SIG-M5 treated with dmso at 0.1 percent for 504 hours (cell line): ENCODE measurements around the gene TUT4.
A peak's percentile ranks its signal among the peaks of the same experiment; 100 is the strongest.

Experiments
- DNase-seq: peaks from one replicate; lab custom pipeline; 2025; ENCODE audit not compliant: unreplicated experiment; lab: John Stamatoyannopoulos, UW

The TUT4 gene

GRCh38 chr1:52404975-52405338 lies 147.9 kb downstream of the TUT4 start:
- no peak for DNase-seq

- peak; percentile 90 for DNase-seq
These were observed 148.5 kb downstream of the TUT4 start, which contains the start of the genes ORC1 and PRPF38A for GRCh38 chr1:52404116-52404974. ORC1 (minus strand) TSS chr1:52404423; CDS start chr1:52402223, 2,200 bp downstream. PRPF38A (plus strand) TSS chr1:52404602; CDS start chr1:52404750, 148 bp downstream.

- peak; percentile 90 for DNase-seq
These were observed 149.3 kb downstream of the TUT4 start for GRCh38 chr1:52403566-52404115.

GRCh38 chr1:52402860-52403240 lies 150.0 kb downstream of the TUT4 start:
- DNase-seq: no peak

- DNase-seq: no peak
These were observed 152.8 kb downstream of the TUT4 start for GRCh38 chr1:52400131-52400530.

GRCh38 chr1:52399629-52400028 lies 153.3 kb downstream of the TUT4 start:
- no peak for DNase-seq

- DNase-seq: no peak
These were observed 159.7 kb downstream of the TUT4 start for GRCh38 chr1:52393174-52393573.

GRCh38 chr1:52386458-52386857 lies 166.4 kb downstream of the TUT4 start:
- no peak for DNase-seq

GRCh38 chr1:52385376-52385775 lies 167.5 kb downstream of the TUT4 start:
- DNase-seq: no peak
